SK-N-SH treated with all-trans-retinoic acid at 6 μM for 48 hours (cell line): ENCODE data around the gene FMN1.
A peak's percentile ranks its signal among the peaks of the same experiment; 100 is the strongest.

ENCODE experiments used
- ATAC-seq: fragments of 200-7000 bp; cut with Tn5 transposase; 3 replicates; pipeline ENCODE4 v1.9.1; 2020; ENCODE audit warnings: mild to moderate bottlenecking, moderate library complexity
- CREB5 ChIP-seq: fragments of 250-450 bp; sonication (Bioruptor Pico); IDR thresholded peaks from 2 replicates; pipeline ENCODE4 v1.5.1; 2020; ENCODE audit warnings: low read depth, mild to moderate bottlenecking, moderate library complexity
- CSDC2 ChIP-seq: fragments of 250-450 bp; sonication (Bioruptor Pico); IDR thresholded peaks from 2 replicates; pipeline ENCODE4 v1.5.0; 2020; ENCODE audit warnings: mild to moderate bottlenecking, moderate library complexity
- ESRRG ChIP-seq: fragments of 250-450 bp; sonication (Bioruptor Pico); IDR thresholded peaks from 2 replicates; pipeline ENCODE4 v1.6.1; 2021; ENCODE audit warnings: mild to moderate bottlenecking
- GLIS3 ChIP-seq: fragments of 250-450 bp; sonication (Bioruptor Pico); IDR thresholded peaks from 2 replicates; pipeline ENCODE4 v1.5.0; 2020; ENCODE audit warnings: mild to moderate bottlenecking, moderate library complexity
- ISL1 ChIP-seq: fragments of 250-450 bp; sonication (Bioruptor Pico); IDR thresholded peaks from 2 replicates; pipeline ENCODE4 v2.1.2; 2022; ENCODE audit warnings: mild to moderate bottlenecking, moderate library complexity
- OSR1 ChIP-seq: fragments of 250-450 bp; sonication (Bioruptor Pico); IDR thresholded peaks from 2 replicates; pipeline ENCODE4 v1.8.0; 2022; ENCODE audit warnings: moderate library complexity, mild to moderate bottlenecking, inconsistent platforms
- POU6F1 ChIP-seq: fragments of 250-450 bp; sonication (Bioruptor Pico); IDR thresholded peaks from 2 replicates; pipeline ENCODE4 v1.8.0; 2021; ENCODE audit warnings: low read depth, mild to moderate bottlenecking, moderate library complexity, borderline replicate concordance
- PPARA ChIP-seq: fragments of 250-450 bp; sonication (Bioruptor Pico); IDR thresholded peaks from 2 replicates; pipeline ENCODE4 v1.5.0; 2020; ENCODE audit warnings: mild to moderate bottlenecking, borderline replicate concordance
- RARB ChIP-seq: fragments of 250-450 bp; sonication (Bioruptor Pico); IDR thresholded peaks from 2 replicates; pipeline ENCODE4 v1.8.0; 2021; ENCODE audit warnings: mild to moderate bottlenecking, moderate library complexity
- SNAI2 ChIP-seq: fragments of 250-450 bp; sonication (Bioruptor Pico); IDR thresholded peaks from 2 replicates; pipeline ENCODE4 v1.5.0; 2020; ENCODE audit warnings: mild to moderate bottlenecking, moderate library complexity
- TOX ChIP-seq: fragments of 250-450 bp; sonication (Bioruptor Pico); IDR thresholded peaks from 2 replicates; pipeline ENCODE4 v1.8.0; 2021; ENCODE audit warnings: mild to moderate bottlenecking, moderate library complexity, borderline replicate concordance
- TSHZ2 ChIP-seq: fragments of 250-450 bp; sonication (Bioruptor Pico); IDR thresholded peaks from 2 replicates; pipeline ENCODE4 v1.5.0; 2020; ENCODE audit warnings: mild to moderate bottlenecking, moderate library complexity
- ZC3H10 ChIP-seq: fragments of 250-450 bp; sonication (Bioruptor Pico); IDR thresholded peaks from 2 replicates; pipeline ENCODE4 v1.5.1; 2021; ENCODE audit warnings: mild to moderate bottlenecking, moderate library complexity
- ZFP3 ChIP-seq: fragments of 250-450 bp; sonication (Bioruptor Pico); IDR thresholded peaks from 2 replicates; pipeline ENCODE4 v1.5.0; 2020; ENCODE audit warnings: mild to moderate bottlenecking, moderate library complexity
- ZFP30 ChIP-seq: fragments of 450-650 bp; formaldehyde crosslinking; IDR thresholded peaks from 2 replicates; pipeline ENCODE4 v1.5.0; 2022; ENCODE audit warnings: mild to moderate bottlenecking, moderate library complexity
- ZNF565 ChIP-seq: fragments of 450-650 bp; formaldehyde crosslinking; conservative IDR thresholded peaks from 2 replicates; pipeline ENCODE4 v1.5.0; 2020; ENCODE audit warnings: low read depth, mild to moderate bottlenecking, moderate library complexity
- ZNF70 ChIP-seq: fragments of 450-650 bp; formaldehyde crosslinking; IDR thresholded peaks from 2 replicates; pipeline ENCODE4 v1.5.0; 2020; ENCODE audit warnings: mild to moderate bottlenecking, moderate library complexity
- ZNF8 ChIP-seq: fragments of 450-650 bp; formaldehyde crosslinking; IDR thresholded peaks from 2 replicates; pipeline ENCODE4 v1.5.0; 2020; ENCODE audit warnings: mild to moderate bottlenecking, moderate library complexity
- TF ChIP-seq, protein P1 (sequence below): fragments of 250-450 bp; sonication (Bioruptor Pico); IDR thresholded peaks from 2 replicates; pipeline ENCODE4 v1.8.0; 2020; ENCODE audit warnings: mild to moderate bottlenecking, moderate library complexity, borderline replicate concordance
- TF ChIP-seq, protein P2 (sequence below): fragments of 250-450 bp; sonication (Bioruptor Pico); IDR thresholded peaks from 2 replicates; pipeline ENCODE4 v1.5.1; 2021; ENCODE audit warnings: mild to moderate bottlenecking, moderate library complexity

Gene FMN1

DNA sequence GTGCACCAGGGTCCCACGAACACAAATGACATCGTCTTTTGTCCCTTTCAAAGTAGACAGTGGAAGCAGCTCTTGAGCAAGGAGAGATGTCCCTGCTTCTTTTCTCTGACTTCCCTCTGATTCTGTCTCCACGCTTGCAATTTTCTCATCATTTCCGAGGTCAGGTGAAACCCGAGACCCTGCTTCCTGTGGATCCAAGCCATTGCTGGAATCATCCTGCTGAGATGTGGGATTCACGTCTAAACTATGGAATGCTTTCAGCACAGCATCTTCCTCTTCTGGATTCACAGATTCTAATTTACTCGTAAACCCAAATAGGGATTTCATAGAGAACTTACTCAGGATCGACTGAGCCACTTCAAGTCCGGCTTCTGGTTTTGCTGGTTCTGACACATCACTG, 127.1 kb downstream of the FMN1 start (continued):
- TF ChIP-seq POU6F1 = no peak
- TF ChIP-seq ZNF8 (CRISPR knock-in tag) = no peak
- TF ChIP-seq ZNF70 (CRISPR knock-in tag) = no peak

- no peak for ATAC-seq
- TF ChIP-seq, protein P1, sequence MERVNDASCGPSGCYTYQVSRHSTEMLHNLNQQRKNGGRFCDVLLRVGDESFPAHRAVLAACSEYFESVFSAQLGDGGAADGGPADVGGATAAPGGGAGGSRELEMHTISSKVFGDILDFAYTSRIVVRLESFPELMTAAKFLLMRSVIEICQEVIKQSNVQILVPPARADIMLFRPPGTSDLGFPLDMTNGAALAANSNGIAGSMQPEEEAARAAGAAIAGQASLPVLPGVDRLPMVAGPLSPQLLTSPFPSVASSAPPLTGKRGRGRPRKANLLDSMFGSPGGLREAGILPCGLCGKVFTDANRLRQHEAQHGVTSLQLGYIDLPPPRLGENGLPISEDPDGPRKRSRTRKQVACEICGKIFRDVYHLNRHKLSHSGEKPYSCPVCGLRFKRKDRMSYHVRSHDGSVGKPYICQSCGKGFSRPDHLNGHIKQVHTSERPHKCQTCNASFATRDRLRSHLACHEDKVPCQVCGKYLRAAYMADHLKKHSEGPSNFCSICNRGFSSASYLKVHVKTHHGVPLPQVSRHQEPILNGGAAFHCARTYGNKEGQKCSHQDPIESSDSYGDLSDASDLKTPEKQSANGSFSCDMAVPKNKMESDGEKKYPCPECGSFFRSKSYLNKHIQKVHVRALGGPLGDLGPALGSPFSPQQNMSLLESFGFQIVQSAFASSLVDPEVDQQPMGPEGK (CRISPR knock-in tag) = no peak
- no peak for TF ChIP-seq CSDC2 (CRISPR knock-in tag)
- no peak for TF ChIP-seq TOX (CRISPR knock-in tag)
- no peak for TF ChIP-seq GLIS3 (CRISPR knock-in tag)
- TF ChIP-seq ZNF565 (CRISPR knock-in tag) = no peak
- TF ChIP-seq ZNF8 (CRISPR knock-in tag) = no peak
- no peak for TF ChIP-seq PPARA
- no peak for TF ChIP-seq ZFP30 (CRISPR knock-in tag)
- TF ChIP-seq ISL1 (CRISPR knock-in tag) = no peak
- no peak for TF ChIP-seq ZFP3 (CRISPR knock-in tag)
- TF ChIP-seq ZC3H10 (CRISPR knock-in tag) = no peak
- no peak for TF ChIP-seq SNAI2
- TF ChIP-seq POU6F1 = no peak
- no peak for TF ChIP-seq RARB (CRISPR knock-in tag)
- TF ChIP-seq, protein P2, sequence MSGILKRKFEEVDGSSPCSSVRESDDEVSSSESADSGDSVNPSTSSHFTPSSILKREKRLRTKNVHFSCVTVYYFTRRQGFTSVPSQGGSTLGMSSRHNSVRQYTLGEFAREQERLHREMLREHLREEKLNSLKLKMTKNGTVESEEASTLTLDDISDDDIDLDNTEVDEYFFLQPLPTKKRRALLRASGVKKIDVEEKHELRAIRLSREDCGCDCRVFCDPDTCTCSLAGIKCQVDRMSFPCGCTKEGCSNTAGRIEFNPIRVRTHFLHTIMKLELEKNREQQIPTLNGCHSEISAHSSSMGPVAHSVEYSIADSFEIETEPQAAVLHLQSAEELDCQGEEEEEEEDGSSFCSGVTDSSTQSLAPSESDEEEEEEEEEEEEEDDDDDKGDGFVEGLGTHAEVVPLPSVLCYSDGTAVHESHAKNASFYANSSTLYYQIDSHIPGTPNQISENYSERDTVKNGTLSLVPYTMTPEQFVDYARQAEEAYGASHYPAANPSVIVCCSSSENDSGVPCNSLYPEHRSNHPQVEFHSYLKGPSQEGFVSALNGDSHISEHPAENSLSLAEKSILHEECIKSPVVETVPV (CRISPR knock-in tag) = no peak
- TF ChIP-seq ESRRG (CRISPR knock-in tag) = no peak
- TF ChIP-seq CREB5 (CRISPR knock-in tag) = no peak
- no peak for TF ChIP-seq OSR1 (CRISPR knock-in tag)
- no peak for TF ChIP-seq TSHZ2 (CRISPR knock-in tag)
Observed at GRCh38 chr15:33066584-33066983, 127.9 kb downstream of the FMN1 start.

DNA sequence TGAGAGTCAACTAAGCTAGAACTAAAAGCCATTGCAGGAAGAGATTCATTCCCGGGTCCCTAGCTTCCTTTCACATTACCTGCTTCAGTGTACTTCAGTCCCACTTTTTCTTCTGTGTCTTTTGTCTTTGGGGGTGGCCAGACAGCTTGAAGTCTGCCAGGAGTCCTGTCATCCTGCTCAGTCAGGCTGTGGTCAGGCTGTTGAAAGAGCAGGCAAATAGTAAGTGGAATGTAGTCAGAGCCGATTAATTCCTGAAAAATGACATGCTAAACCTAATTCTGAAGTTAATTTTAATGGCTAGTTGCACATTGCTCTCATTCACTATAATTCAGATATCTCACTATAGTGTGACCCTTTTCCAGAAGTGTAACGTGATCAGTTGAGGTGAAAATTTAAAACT, 129.6 kb downstream of the FMN1 start:
- peak; percentile 69 for TF ChIP-seq ISL1 (CRISPR knock-in tag)
- no peak for TF ChIP-seq TSHZ2 (CRISPR knock-in tag)
- peak; percentile 14 for ATAC-seq
